ENCODE data around the gene FRMD4A. TPM values are rescaled to one million over a fixed set of nuclear protein-coding genes. Genes with fewer than 3 reads are reported as not detected.

The FRMD4A gene
- total RNA-seq, 1 experiment from 2014 or later = 7.0 TPM

GRCh38 chr10:13630231-13630630, 700.5 kb downstream of the FRMD4A start:
- H3K36me3 Mint-ChIP-seq (ENCODE audit: insufficient read depth, unreplicated experiment) = no peaks in the 10 kb centered on the region
- no peak overlapping the region for H3K4me3 Mint-ChIP-seq (ENCODE audit: low read depth, unreplicated experiment)
- peaks cover 8% of the 10 kb centered on the region for H3K4me1 Mint-ChIP-seq (ENCODE audit: low read depth, unreplicated experiment)
- H3K27me3 Mint-ChIP-seq (ENCODE audit: unreplicated experiment) = no peaks in the 10 kb centered on the region
- BruUV-seq (replicated peaks) = no TSS peak
- no peak for DNase-seq
- no peaks in the 10 kb centered on the region for H3K9me3 Mint-ChIP-seq (ENCODE audit: low read depth, unreplicated experiment)
- intact Hi-C loops (cut with micrococcal nuclease; ENCODE audit: unreplicated experiment) = no loop called here
- TF ChIP-seq, protein P1, sequence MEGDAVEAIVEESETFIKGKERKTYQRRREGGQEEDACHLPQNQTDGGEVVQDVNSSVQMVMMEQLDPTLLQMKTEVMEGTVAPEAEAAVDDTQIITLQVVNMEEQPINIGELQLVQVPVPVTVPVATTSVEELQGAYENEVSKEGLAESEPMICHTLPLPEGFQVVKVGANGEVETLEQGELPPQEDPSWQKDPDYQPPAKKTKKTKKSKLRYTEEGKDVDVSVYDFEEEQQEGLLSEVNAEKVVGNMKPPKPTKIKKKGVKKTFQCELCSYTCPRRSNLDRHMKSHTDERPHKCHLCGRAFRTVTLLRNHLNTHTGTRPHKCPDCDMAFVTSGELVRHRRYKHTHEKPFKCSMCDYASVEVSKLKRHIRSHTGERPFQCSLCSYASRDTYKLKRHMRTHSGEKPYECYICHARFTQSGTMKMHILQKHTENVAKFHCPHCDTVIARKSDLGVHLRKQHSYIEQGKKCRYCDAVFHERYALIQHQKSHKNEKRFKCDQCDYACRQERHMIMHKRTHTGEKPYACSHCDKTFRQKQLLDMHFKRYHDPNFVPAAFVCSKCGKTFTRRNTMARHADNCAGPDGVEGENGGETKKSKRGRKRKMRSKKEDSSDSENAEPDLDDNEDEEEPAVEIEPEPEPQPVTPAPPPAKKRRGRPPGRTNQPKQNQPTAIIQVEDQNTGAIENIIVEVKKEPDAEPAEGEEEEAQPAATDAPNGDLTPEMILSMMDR (IDR thresholded peaks at IDR 0.05; ENCODE audit: unreplicated experiment) = no peak
- CTCF ChIA-PET = no interaction called here
- no peak overlapping the region for H3K27ac Mint-ChIP-seq (ENCODE audit: unreplicated experiment)

DNA sequence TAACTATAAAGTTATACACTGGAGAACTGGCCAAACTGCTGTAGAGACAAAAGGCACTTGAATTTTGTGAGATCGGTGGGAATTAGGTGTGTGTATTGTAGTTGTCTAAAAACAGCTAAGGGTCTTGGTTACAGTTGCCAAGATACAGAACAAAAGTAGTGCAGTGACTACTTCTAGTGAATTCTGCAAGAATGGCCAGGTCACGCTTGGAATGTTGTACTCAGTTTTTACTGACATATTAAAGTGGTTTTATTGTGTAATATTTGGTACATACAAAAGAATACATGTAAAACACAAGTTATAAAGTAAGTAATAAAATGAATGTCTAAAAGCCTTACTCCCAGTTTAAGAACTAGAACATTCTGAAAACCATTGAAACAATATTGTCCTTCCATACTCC, 701.6 kb downstream of the FRMD4A start:
- intact Hi-C loops (cut with micrococcal nuclease; ENCODE audit: unreplicated experiment) = no loop called here
- no peak overlapping the region for H3K27ac Mint-ChIP-seq (ENCODE audit: unreplicated experiment)
- no peaks in the 10 kb centered on the region for H3K36me3 Mint-ChIP-seq (ENCODE audit: insufficient read depth, unreplicated experiment)
- peaks cover 8% of the 10 kb centered on the region for H3K4me1 Mint-ChIP-seq (ENCODE audit: low read depth, unreplicated experiment)
- CTCF ChIA-PET = no interaction called here
- no peaks in the 10 kb centered on the region for H3K9me3 Mint-ChIP-seq (ENCODE audit: low read depth, unreplicated experiment)
- no peak overlapping the region for H3K4me3 Mint-ChIP-seq (ENCODE audit: low read depth, unreplicated experiment)
- no peak for DNase-seq
- TF ChIP-seq, protein P1 (IDR thresholded peaks at IDR 0.05; ENCODE audit: unreplicated experiment) = no peak
- BruUV-seq (replicated peaks) = no TSS peak
- H3K27me3 Mint-ChIP-seq (ENCODE audit: unreplicated experiment) = no peaks in the 10 kb centered on the region

DNA sequence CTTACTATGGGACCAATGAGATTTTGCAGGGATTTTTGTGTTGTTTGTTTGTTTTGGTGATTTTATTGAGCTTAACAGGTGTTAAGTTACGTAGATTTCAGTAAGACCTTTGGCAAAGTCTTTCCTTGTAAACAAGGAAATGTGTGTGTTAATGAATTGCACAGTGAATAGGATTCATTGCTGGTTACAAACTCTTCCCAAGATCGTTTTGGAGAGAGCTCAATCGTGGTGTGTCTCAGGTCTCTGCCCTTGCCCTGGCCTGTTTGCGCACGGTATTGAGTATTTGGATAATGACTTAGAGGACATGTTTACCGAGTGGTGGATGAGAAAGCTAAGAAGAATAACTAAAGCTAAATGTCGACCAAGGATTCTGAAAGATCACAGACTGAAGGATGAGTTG, 702.1 kb downstream of the FRMD4A start:
- intact Hi-C loops (cut with micrococcal nuclease; ENCODE audit: unreplicated experiment) = no loop called here
- peaks cover 8% of the 10 kb centered on the region for H3K4me1 Mint-ChIP-seq (ENCODE audit: low read depth, unreplicated experiment)
- no peaks in the 10 kb centered on the region for H3K27me3 Mint-ChIP-seq (ENCODE audit: unreplicated experiment)
- H3K36me3 Mint-ChIP-seq (ENCODE audit: insufficient read depth, unreplicated experiment) = no peaks in the 10 kb centered on the region
- no peak for DNase-seq
- TF ChIP-seq, protein P1 (IDR thresholded peaks at IDR 0.05; ENCODE audit: unreplicated experiment) = no peak
- H3K27ac Mint-ChIP-seq (ENCODE audit: unreplicated experiment) = no peak overlapping the region
- no TSS peak for BruUV-seq (replicated peaks)
- no peaks in the 10 kb centered on the region for H3K9me3 Mint-ChIP-seq (ENCODE audit: low read depth, unreplicated experiment)
- CTCF ChIA-PET = interaction anchor here (0.5 kb wide), 1 partner anchor 1061 kb away, joined by 4 read pairs; no protein-coding TSS in a partner anchor
- H3K4me3 Mint-ChIP-seq (ENCODE audit: low read depth, unreplicated experiment) = no peak overlapping the region

DNA sequence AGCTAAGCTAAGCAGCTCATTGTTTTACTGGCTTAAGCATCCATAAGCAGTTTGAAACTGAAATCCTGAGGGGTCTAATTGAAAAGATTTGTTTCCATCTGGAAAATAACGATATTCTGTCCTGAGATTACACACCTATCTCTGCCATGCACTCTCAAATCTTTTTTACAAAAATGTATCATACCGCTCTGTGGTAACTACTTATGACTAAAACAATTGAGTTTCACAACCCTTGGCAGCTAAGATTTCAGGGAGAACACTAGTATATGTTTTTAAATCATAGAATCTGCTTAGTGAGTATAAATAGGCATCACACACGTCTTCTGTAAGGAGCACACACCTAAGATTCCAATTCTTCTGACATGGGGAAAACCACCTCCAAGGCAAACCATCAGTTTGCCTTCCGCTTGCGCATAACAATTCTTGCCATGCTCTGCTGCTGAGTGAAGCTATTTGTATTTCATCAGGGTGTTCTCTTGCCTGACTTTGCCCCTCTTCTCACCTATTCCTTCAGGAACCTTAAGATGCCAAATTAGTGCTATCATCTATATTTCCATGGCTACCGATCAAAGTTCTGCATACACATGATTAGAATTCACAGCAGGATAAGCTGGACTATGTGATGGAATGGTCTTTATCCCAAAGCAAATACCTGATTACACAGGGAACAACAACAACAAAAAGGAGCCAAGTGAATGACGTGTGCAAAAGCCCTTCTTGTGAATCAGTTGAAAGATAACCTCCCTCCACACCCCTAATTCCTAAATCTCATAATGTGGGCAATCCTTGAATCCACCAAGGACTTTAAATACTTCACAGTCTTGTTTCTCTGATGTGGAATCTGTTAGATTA, 703.0 kb downstream of the FRMD4A start:
- no peak for DNase-seq
- Mint-ChIP-seq H3K9me3 (ENCODE audit: low read depth, unreplicated experiment) (no peaks in the 10 kb centered on the region), H3K27me3 (ENCODE audit: unreplicated experiment) (no peaks in the 10 kb centered on the region), H3K36me3 (ENCODE audit: insufficient read depth, unreplicated experiment) (no peaks in the 10 kb centered on the region), H3K4me3 (ENCODE audit: low read depth, unreplicated experiment) (no peak overlapping the region), H3K4me1 (ENCODE audit: low read depth, unreplicated experiment) (peaks cover 8% of the 10 kb centered on the region), H3K27ac (ENCODE audit: unreplicated experiment) (no peak overlapping the region)
- TF ChIP-seq, protein P1 (IDR thresholded peaks at IDR 0.05; ENCODE audit: unreplicated experiment) = no peak
- BruUV-seq (replicated peaks) = no TSS peak
- CTCF ChIA-PET = interaction anchor here (0.5 kb wide), 1 partner anchor 1062 kb away, joined by 4 read pairs; no protein-coding TSS in a partner anchor
- intact Hi-C loops (cut with micrococcal nuclease; ENCODE audit: unreplicated experiment) = no loop called here
